Measurements from ENCODE around the gene TLE1.

The TLE1 gene

DNA sequence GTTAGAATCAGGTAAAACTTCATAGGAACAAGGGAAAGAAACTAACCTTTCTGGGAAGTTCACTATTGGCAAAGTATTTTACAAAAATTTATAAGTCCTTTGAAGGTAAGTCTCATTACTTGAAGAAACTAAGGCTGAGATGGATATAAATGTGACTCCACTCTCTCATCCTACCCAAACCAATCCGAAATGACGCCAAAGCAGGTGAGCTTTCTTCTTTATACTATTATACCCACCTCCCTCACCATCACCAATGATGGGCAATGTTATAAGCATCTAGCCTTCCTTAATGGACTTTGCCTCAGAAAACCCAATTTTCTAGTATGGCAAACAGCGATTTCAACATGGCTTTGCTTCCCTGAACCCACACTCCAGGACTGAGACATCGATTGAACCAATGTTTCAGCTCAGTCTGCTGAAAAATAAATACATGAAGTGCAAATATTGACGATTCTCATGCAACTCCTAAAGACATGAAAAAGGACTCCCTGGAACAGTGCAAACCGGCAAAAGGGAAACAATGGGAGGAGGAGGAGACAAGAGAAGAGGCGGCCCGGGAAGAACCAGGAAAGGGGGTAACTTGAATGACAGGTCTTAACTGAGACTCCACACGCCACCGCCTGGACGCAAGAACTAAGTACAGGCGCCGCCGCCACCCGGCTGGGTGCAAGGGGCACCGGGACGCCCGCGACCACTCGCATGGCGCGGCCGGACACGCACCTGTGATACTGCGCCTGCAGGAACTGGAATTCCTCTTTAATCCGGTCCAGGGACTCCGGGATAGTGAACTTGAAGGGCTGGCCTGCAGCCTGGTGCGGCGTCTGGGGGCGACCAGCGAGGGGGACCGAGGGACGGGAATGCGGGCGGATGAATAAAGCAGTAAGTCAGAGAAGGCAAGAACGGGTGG, 2.5 kb downstream of the TLE1 start:
- DNase-seq, result peak; percentile 43

DNA sequence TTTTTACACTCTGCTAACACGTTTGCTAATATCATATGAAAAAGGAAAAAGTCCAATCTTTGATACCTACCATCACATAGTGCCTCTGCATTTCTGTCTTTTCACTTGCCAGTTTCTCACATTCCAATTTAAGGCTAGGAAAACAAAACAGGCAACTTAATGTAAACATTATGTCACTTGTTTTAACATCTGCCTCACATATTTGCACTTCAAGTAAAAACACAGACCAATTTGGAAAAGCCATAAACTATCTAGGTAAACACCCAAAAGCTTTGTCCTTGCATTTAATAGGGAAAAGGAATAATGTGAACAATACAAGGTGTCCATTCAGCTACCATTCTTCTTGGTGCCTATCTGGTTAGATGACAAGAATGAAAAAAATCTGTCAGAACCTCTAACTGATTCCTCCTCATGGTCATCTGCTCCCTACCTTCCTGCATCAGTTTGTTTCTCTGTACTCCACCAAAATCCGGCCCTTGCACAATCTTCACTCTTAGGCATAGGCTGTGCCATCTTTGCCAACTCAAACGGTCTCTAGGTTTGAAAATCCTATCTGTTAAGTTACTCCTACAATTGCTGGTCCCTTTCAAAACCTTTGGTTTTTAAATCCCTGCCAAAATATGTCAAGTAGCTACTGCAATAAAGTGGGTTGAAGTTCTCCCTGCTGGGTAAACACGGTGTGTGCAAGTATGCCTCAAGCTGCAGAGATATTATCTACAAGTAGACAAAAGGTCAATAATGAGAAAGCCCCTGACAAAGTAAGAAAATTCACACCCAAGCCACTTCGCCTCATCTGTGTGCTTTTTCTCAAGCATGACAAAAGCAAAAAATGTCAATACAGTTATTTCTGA, 3.4 kb downstream of the TLE1 start:
- no peak for DNase-seq

DNA sequence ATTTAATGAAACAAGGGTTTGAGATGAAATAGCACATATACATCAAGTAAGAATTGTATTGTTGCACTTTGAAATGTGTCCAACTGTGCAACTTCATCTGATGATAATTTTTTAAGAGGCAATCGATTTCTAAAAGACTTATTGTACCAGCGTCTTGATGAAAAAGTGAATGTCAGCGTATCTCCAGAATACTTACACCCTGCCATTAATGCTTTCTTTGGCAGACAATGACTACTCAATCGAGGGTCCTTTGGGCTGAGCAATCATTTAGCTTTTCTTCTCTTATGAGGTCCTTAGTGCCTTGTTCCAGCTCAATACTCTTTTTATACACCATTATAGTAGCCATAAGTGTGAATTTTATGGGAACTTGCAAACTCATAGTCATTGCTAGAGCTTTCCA, 4.7 kb downstream of the TLE1 start:
- DNase-seq, result no peak

DNA sequence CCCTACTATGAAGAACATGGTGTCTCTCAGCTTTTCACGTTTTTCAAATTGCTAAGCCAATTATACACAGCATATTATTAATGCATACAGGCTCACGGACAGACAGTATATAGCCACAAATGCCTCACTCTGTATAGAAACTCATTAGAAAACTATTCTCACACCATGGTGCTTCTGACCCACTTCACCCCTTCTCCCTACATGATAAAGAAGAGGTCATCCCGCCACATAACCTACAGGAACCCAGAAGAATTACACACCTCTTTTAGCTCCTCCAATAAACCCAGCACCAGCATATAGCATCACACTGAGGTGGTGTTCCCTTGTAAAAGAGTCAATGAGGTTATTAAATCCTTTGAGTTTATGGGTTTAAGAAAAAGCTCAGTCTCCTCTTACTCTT, 5.6 kb downstream of the TLE1 start:
- no peak for DNase-seq

DNA sequence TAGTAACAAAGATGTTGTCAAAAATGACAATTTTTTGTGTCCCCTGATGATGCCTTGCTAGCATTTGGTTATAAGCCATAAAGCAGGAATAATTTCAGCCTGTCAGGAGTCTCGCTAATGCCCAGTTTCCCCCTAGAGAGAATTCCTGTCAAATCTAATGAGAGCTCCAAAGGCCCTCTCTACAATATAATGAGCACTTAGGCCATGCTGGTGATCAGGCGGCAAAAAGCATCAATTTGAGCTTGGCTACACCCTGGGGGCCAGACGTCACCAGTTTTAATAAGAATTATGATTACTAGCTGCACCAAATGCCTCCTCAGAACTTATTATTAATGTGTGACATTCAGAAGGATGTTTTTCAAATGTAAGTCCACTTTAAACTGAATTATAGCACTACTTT, 6.1 kb downstream of the TLE1 start:
- no peak for DNase-seq

DNA sequence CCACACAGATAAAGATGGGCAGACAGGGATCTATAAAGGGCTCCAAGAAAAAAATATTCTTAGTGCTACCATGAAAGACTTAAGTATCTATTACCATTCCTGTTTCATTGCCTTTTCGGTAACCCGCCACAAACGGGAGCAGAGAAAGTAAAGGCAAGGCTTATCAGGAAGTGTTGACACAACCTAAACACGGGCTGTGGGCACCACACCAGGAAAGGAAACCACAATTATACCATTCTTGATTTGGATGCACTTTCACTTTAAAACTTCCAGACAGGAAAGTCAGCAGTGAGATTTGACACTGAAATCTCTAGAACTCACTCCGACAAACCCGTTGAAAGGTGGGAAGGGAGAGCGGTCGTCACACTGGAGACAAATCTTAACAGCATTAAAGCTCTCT, 6.5 kb downstream of the TLE1 start:
- no peak for DNase-seq

DNA sequence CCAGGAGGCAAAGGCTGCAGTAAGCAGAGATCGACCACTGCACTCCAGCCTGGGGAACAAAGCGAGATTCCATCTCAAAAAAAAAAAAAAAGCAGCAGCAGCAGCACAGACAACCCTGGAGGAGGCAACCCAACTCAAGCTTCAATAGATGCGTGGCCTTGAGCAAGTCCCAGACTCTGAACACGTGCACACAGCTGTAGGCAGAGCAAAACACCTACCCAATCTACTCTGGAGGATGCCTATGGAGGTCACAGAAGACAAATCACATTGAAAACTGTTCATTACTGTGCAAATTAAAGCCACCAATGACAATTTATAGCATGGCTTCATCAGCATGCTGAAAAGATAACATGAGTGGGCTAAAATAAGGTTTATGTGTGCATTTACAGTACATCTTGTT, 7.2 kb downstream of the TLE1 start:
- DNase-seq, result no peak

DNA sequence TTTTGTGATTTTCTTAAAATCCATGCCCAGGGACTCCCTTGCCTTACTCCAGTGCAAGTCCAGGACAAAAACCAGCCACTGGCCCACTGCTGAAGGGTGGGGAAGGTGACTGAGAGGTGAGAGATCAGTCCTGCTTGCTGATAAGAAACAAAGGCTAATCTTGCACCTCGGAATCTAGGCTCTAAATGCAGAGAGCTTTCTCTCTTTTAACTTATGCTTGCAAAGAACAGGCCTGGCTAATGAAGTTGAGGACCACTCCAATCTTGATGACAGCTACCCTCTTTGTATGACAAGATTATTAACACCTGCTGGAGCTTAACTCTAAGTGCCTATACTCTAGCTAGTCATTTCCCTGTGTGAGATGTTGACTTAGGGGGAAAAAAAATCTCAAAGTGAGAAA, 8.8 kb downstream of the TLE1 start:
- DNase-seq, result no peak

DNA sequence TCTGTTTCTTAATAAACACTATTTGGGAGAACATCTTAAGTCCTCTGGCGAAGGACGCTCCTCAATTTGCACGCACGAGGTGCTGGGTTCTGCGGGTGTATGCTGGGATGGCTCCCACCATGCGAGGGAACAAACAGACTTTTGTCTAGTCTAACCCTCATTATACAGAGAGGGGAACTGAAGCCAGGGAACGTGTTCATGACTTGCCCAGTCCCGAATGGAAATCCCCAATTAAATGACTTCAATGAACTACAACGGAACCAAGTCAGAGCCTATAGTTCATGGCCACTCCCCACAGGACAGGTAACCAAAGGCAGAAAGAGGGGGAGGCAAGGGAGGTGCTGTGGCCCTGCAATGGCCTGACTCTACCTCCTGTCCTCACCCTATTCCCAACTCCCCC, 9.3 kb downstream of the TLE1 start:
- DNase-seq, result no peak

DNA sequence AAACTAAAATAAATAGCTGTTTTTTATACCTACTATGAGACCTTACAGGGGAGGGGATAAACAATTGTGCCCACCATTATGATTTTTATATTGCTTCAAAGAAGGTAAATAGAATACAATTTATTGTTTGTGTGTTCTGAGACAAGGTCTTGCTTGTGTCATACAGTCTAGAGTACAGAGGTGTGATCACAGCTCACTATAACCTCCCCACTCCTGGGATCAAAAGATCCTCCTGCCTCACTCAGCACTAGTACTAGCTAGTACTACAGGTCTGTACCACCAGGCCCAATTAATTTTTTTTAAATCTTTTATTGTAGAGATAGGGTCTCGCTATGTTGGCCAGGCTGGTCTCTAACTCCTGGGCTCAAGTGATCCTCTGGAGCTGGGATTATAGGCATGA, 11.3 kb downstream of the TLE1 start:
- DNase-seq, result no peak

DNA sequence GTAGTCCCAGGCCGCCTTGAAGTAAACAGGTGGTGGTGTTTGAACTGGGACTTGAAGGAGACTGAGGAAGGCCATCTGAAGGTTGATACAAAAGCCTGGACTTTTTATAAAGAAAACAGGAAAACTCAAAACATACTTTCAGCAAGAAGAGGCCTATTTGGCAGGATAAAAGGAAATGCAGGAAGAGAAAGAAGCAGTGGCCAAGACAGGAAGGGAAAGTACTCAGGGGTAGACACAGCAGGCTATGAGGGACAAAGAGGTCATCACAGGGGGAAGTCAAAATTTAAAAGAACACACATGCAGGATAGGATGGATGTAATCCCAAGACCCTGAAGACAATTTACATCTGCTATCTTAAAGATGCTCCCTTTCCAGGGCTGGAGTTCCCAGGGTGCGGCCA, 13.0 kb downstream of the TLE1 start:
- no peak for DNase-seq

DNA sequence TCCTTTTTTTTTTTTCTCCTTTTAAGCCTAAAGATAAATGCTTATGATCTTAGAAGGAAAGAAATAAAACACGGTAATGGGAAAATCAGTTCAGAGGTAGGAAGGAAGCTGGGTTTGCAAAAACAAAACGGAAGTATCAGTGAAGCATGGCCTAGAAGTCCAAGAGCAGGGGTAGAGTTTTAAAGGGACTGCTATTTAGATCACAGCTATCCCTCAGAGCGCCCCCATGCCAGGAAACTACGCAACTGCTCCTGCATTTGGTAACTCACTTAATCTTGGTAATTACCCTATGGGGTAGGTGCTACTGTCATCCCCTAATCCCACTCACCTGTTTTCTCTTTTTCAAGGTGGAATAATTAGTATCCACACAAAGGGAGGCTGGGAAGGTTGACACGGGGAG, 16.0 kb downstream of the TLE1 start:
- no peak for DNase-seq

DNA sequence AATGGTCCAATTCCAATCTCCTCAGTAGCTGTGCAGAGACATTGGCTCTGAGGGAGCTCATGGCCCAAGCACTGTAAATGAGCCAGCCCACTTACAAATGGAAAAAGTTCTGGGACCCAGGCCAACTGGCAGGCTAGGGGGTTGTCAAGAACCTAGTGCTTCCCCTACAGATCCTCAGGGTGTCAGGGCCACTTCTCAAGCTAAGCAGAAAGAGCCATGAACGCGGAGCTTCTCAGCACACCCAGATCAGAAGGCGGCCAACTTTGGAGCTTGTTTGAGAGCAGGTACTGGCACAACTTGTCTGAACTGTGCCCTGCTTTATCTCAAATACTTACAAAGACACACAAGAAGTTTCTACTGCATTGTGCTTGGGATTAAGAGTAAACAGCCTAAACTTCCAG, 17.5 kb downstream of the TLE1 start:
- no peak for DNase-seq

DNA sequence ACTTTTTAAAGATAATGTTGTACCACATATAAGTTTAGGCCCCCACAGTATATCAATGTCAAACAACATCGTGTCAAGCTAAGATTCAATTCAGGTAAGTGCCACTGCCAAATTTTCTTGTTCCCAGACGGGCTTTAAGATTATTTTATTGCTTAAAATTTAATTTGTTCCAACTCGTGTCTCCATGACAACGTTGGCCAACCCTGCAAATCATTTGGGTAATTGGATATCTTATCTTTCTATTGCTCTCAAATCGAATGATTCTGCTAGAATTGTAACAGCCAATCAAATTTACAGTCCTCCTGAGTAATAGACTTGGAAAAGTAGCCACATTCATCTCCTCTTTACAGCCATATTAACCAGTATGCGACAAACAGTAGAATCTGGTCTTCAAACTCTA, 19.5 kb downstream of the TLE1 start:
- no peak for DNase-seq

DNA sequence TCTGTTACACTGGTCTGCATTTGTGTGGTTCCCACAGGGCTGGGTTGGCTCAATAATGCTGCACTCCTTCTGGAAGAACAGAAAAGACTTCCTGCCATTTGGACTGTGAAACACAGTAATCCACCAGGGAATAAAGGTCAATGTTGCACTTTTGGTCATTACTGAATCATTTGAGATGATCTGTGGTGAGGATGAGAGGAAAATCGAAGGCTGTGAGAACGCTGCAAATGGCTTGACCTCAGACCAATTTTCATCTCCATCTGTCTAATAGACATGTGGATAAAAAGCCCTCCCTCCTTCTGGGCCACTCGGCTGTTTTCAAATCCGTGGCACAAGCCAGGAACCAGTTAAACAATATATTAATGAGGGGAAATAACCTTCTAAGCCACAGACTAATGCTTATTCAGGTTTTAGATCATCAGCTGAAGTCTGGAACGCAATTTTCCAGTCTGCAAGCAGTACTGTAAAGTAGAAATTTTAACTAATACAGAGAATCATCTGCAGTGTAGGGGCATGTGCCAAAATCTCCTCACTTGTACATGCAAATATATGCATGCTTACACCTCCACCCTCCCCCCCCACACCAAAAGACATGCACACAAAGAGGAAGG, 20.2 kb downstream of the TLE1 start:
- DNase-seq, result no peak

DNA sequence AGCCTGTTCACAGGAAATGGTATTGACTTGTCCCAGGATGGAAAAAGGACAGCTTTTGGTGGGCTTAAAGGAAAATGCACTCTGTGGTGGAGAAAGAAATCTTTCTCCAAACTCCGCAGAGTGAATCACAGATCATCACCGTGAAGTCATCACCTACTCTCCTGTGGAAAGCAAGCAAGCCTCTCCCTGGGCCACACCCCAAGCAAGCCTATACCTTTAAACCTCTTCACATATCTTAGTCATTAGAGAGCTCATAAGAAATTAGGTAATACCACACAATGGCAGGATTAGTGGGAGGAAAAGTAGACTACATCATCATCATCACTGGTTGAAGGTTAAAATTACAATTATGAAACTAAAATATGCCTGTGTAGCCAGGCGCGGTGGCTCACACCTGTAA, 23.2 kb downstream of the TLE1 start:
- DNase-seq, result no peak

DNA sequence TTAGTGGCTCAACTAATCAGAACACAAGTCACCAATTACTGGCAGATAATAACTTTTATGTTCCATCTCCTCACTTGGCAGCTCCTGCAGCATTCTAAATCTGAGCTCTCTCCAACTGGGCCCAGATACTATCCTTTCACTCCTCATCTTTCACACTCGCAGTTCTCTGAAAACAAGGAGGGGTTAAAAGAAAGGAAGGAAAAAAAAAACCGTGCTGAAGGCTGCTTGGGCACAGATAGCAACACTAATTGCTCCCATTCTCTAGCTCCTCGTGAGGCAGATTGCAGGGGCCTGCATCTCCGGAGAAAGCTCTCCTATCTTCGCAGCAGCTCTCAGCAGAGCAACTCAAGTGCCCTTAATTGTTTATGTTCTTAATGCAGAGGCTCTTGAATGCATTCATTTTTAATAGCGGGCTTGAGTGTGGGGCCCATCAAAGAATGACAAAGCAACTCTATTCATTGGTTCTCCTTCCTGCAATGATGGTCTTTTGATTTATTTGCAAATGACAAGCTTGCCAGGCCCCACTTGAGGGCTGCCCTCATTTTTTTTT, 23.9 kb downstream of the TLE1 start:
- no peak for DNase-seq

DNA sequence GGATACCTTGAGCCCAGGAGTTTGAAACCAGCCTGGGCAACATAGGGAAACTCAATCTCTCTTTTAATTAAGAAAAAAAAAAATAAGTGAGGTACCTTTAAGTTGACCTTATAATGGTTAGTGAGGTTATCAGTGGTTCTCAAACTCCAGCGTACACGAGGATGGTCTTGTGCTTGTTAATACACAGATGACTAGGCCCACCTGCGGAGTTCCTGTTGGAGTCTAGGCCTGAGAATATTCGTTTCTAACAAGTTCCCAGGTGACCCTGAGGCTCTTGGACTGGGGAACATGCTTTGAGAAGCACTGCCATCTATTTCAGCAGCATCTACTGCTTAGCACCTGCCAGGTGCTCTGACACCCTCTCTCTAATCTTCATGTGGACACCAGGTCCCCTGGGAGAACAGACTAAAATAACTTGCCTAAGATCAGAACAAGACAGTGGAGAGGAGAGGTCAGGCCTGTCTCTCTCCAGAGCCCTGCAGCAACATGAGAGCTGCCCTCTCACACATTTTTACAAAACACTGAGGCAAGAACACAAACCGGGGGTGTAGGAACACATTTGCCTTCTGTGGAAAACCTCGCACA, 24.6 kb downstream of the TLE1 start:
- DNase-seq, result no peak

DNA sequence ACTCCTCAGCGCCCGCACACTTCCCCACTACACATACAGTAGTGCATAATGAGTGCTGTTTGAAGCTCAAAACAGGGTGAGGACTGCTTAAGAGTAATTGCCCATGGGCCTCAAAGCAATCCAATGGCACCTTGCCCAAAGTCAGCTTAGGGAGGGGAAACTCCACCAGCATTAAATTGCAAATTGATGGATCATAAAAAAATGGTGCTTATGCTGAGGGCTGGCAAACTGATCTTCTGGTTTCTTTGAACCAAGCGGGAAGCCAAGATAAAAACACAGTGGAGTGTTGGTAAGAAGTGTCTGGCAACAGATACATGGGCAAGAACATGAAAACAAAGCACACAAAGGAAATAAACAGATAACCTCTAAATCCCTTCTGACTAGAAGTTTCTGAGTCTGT, 28.0 kb downstream of the TLE1 start:
- DNase-seq, result no peak

DNA sequence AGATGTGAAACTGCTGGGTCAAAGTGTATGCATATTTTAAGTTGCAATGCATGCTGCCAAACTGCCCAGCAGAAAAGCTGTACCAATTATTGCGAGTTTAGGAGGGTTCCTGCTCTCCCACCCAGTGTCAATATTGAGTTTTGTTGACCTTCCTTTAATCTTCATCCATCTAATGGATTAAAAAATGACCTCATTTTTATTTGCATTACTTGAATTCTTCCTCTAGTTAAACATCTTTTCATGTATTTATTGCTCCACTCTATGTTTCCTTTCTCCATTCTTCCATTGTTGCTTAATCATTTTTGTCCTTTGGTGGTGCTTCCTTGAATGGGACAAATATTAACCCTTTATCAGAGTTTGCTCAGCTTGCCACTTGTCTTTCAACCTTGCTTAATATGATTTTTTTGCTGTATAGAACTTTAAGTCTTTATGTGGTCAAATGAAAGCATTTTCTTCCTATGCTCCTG, 32.4 kb downstream of the TLE1 start:
- no peak for DNase-seq

DNA sequence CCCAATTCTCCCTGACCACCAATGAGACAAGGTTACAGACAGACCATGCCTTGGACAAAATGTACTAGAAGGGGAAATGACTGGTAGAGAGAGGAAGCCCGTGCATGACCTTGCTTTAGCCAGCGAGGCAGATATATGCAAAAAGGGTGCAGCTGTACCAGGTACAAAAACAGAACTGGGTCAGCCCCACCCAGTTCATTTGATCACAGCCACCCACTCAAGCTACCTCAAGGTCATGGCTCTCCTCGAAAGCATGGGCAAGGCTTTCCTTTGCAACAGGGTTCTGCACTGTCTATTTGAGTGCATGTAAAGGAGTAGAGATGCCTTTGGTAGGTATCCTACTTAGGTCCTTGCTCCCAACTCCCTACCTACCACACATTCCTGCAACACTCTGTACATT, 33.3 kb downstream of the TLE1 start:
- DNase-seq, result no peak

DNA sequence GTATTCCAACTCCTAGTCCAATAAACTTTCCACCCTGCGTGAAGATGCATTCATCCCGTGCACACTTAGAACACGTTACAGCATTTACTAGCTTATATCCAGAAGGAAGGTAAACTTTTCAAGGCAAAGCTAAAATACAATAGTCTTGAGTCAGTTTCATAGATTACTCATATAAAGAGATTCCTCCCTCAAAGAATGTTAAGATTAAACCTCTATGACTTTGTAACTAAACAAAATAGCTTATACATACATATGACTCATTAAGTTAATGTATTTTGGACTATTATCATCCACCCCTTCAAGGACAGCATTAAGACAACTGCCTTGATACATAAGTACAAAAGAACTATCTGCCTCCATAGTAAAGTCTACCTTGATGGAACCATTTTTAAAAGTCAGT, 36.1 kb downstream of the TLE1 start:
- DNase-seq, result no peak
